ENCODE measurements around the gene TBX18. TPM values are rescaled to one million over a fixed set of nuclear protein-coding genes. Genes with fewer than 3 reads are reported as not detected.

TBX18 gene
- total and polyA plus RNA-seq, 8 donors = 0.12 to 4.6 (median 0.77) TPM; not detected in 4

DNA sequence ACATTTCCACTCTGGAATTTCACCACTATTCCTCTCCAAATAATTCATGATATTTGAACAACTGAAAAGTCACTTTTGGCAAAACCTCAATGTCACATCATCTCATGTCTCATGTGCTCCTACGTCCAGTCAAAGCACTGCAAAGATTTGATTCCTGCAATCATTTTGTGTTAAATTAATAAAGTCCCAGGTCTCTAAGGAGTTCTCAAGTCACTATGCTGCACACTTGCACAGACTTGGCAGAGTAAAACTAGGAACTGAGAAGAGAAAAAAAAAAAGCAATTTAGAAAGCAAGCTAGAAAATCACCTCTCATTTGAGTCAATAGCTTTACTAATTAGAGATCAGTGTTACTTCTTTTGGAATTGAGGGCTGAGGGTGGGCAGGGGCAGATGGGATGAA lies 11.2 kb downstream of the TBX18 start:
- Histone ChIP-seq H3K27me3 (peaks cover 0 to 46% (median 0%) of the 10 kb centered on the region in 3 donors), H3K27ac (no peak overlapping the region), H3K36me3 (no peaks in the 10 kb centered on the region), H3K4me1 (no peaks in the 10 kb centered on the region), H3K9me3 (no peaks in the 10 kb centered on the region), H3K4me3 (no peak overlapping the region)
- intact Hi-C loops (cut with DNase I; ENCODE audit: low total_unique reads) = no loop called here
- TF ChIP-seq POLR2AphosphoS5 (IDR thresholded peaks at IDR 0.05) (no peak), POLR2A (IDR thresholded peaks at IDR 0.05) (no peak), EP300 (IDR thresholded peaks at IDR 0.05) (no peak)
- TF ChIP-seq, protein P1, sequence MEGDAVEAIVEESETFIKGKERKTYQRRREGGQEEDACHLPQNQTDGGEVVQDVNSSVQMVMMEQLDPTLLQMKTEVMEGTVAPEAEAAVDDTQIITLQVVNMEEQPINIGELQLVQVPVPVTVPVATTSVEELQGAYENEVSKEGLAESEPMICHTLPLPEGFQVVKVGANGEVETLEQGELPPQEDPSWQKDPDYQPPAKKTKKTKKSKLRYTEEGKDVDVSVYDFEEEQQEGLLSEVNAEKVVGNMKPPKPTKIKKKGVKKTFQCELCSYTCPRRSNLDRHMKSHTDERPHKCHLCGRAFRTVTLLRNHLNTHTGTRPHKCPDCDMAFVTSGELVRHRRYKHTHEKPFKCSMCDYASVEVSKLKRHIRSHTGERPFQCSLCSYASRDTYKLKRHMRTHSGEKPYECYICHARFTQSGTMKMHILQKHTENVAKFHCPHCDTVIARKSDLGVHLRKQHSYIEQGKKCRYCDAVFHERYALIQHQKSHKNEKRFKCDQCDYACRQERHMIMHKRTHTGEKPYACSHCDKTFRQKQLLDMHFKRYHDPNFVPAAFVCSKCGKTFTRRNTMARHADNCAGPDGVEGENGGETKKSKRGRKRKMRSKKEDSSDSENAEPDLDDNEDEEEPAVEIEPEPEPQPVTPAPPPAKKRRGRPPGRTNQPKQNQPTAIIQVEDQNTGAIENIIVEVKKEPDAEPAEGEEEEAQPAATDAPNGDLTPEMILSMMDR (IDR thresholded peaks at IDR 0.05) = no peak
- 48 to 81% (median 59%) methylated on average over 1 of the region's 1 CpG for WGBS, 5 donors
- DNase-seq = no peak

DNA sequence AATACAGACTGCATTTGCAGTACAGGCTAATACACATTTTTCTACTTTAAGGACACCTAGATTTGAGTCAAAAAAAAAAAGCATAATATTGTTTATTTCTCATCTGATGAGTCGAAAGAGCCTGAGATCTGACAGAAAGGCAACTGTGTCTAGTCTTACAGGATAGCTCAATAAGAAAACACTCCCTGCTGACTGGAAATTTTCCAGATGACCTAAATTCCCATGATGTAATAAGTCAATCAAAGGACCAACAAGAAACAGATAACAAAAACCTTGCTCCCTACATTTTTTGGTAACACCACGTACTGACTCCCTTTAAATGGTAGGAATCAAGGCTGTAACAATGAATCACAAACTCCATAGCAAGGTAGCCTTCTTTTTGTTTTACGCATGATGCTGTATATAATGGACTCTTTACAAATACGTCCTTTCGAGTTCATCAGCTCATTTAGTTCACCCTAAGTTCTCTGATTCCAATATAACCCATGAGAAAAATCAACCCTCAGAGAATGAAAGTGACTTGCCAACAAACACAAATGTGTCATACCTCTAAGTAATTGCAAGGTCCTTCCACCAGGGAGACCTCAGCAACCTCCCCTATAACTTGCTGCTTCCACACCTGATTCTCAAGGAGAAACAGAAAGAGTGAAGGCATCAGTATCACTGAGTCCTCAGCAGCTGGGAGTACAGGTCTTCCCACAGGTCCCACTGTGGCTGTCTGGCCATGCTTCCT lies 12.1 kb downstream of the TBX18 start:
- Histone ChIP-seq H3K36me3 (no peaks in the 10 kb centered on the region), H3K27me3 (peaks cover 0 to 47% (median 0%) of the 10 kb centered on the region in 3 donors), H3K4me3 (no peak overlapping the region), H3K27ac (no peak overlapping the region), H3K9me3 (no peaks in the 10 kb centered on the region), H3K4me1 (no peaks in the 10 kb centered on the region)
- 76 to 81% (median 79%) methylated on average over 5 of the region's 5 CpGs for WGBS, 5 donors
- TF ChIP-seq, protein P1 (IDR thresholded peaks at IDR 0.05) = no peak
- intact Hi-C loops (cut with DNase I; ENCODE audit: low total_unique reads) = no loop called here
- no peak for DNase-seq

DNA sequence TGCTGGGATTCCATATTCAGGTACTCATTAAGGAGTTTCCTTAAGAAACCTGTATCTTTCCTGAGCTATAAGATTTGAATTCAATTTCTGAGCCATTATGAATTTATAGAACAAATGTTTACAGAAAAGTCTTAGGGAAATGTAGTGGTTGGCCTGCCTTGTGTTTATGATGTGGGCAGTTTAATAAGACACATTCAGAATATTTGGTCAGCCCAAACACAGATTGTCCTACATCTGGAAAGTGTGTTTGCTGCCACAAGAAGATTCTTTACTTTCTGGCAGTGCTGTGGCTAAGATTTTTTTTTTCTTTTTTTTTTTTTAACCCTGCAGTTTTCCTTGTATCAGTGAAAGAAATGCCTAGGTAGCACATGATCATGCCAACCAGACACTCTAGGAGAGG lies 15.2 kb downstream of the TBX18 start:
- DNase-seq = no peak
- Histone ChIP-seq H3K36me3 (no peaks in the 10 kb centered on the region), H3K9me3 (no peaks in the 10 kb centered on the region), H3K27me3 (peaks cover 0 to 32% (median 0%) of the 10 kb centered on the region in 3 donors), H3K27ac (no peak overlapping the region), H3K4me3 (no peak overlapping the region), H3K4me1 (no peaks in the 10 kb centered on the region)
- TF ChIP-seq, protein P1 (IDR thresholded peaks at IDR 0.05) = no peak
- TF ChIP-seq POLR2A (IDR thresholded peaks at IDR 0.05) = no peak
- TF ChIP-seq EP300 (IDR thresholded peaks at IDR 0.05) = no peak
- no peak for TF ChIP-seq POLR2AphosphoS5 (IDR thresholded peaks at IDR 0.05)
- intact Hi-C loops (cut with DNase I; ENCODE audit: low total_unique reads) = no loop called here

DNA sequence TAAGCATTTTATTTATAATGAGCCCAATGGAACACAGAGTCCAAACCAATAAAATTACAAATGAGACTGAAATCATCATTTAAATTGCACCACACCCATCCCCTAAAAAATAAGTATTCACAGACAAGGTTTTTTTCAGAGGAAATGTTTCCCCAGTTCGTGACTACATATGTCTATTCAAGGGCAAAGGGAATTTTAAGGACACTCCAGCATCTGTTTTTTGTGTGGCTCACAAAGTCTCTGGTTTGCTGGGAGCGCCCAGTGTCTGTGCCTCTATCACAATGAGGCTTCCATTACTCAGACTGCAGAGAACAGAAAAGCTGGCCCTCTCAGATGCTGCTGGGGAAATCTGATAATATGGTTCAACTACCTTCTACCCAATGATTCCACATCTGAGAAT lies 16.0 kb downstream of the TBX18 start:
- no peak overlapping the region for H3K27ac ChIP-seq
- H3K36me3 ChIP-seq = no peaks in the 10 kb centered on the region

More for the DNA sequence above, 16.0 kb downstream of the TBX18 start:
- DNase-seq = no peak
- H3K4me1 ChIP-seq = no peaks in the 10 kb centered on the region
- H3K27me3 ChIP-seq = peaks cover 0 to 25% (median 0%) of the 10 kb centered on the region in 3 donors
- no peak overlapping the region for H3K4me3 ChIP-seq
- no peaks in the 10 kb centered on the region for H3K9me3 ChIP-seq
- TF ChIP-seq POLR2A (IDR thresholded peaks at IDR 0.05) (no peak), POLR2AphosphoS5 (IDR thresholded peaks at IDR 0.05) (no peak), EP300 (IDR thresholded peaks at IDR 0.05) (no peak)
- TF ChIP-seq, protein P1 (IDR thresholded peaks at IDR 0.05) = no peak
- 52 to 59% (median 54%) methylated on average over 2 of the region's 2 CpGs for WGBS, 5 donors
- intact Hi-C loops (cut with DNase I; ENCODE audit: low total_unique reads) = no loop called here
